Motor neuron (in vitro differentiated cells): ENCODE data around the gene STARD3NL. TPM values are rescaled to one million over a fixed set of nuclear protein-coding genes. Genes with fewer than 3 reads are reported as not detected.
A peak's percentile ranks its signal among the peaks of the same experiment; 100 is the strongest.

Experiments used
- ATAC-seq, 8 experiments: fragments of 200-7000 bp; cut with Tn5 transposase; replicated peaks in 6 of 8; 2 replicates each; pipeline ENCODE4 v1.8.0; 2021; ENCODE audit warnings: mild to moderate bottlenecking in 8 of 8, moderate library complexity in 8 of 8
- H3K27ac ChIP-seq, 2 donors: fragments of 250-450 bp; sonication (Bioruptor Pico); 2 replicates each; pipeline ENCODE4 v1.9.0; 2021; ENCODE audit warnings: antibody characterized with exemption in 2 of 2, mild to moderate bottlenecking in 2 of 2, moderate library complexity in 1 of 2
- H3K4me1 ChIP-seq, 2 donors: fragments of 250-450 bp; sonication (Bioruptor Pico); replicated peaks in 1 of 2; 2 replicates each; pipeline ENCODE4 v1.6.1; 2021; ENCODE audit warnings: antibody characterized with exemption in 2 of 2, mild to moderate bottlenecking in 2 of 2, moderate library complexity in 1 of 2
- H3K4me3 ChIP-seq, 5 donors: fragments of 250-450 bp; sonication (Bioruptor Pico); 2 replicates each; pipeline ENCODE4 v1.9.0; 2021; ENCODE audit warnings: antibody characterized with exemption in 5 of 5, mild to moderate bottlenecking in 5 of 5, moderate library complexity in 4 of 5
- WGBS, 10 experiments: fragments of 450-650 bp; shearing (Covaris generic); methylation state at CpG; one replicate each; pipeline ENCODE4 v1.0.0; 2022; 5-methylcytosine and 5-hydroxymethylcytosine counted together
- in situ Hi-C, 9 experiments: fragments of 400-800 bp; cut with MboI; loops; one replicate each; pipeline ENCODE4 v1.15.0; 2021; ENCODE audit warnings: low sequenced_read_pairs in 9 of 9, low pct_unique_long_range_greater_than_20kb in 2 of 9; ENCODE audit not compliant: unreplicated experiment in 9 of 9
- total RNA-seq, 8 experiments: library from RNA; unstranded; fragments of 300-600 nt; gene quantifications; 2 replicates each; pipeline versions ENCODE4 v1.2.3 to v1.2.4, GENCODE V29; 2022

STARD3NL gene
- total RNA-seq, 8 experiments from 2014 or later, result 35.7 to 158 (median 108) TPM

- no peaks in the 10 kb centered on the region for H3K4me1 ChIP-seq
- in situ Hi-C loops, result loop anchor here in 3 of 9 experiments (25.0 kb wide), 3 partner anchors 100 to 300 kb away; partner anchors contain the start of genes EPDR1 (in 1 of the 3) and SFRP4 (in 1 of the 3)
Measured at GRCh38 chr7:38211940-38212339, 33.9 kb downstream of the STARD3NL start.

GRCh38 chr7:38215115-38215514 is 37.1 kb downstream of the STARD3NL start:
- H3K4me3 ChIP-seq, result no peak overlapping the region
- peaks cover 0 to 3% of the 10 kb centered on the region in 2 donors for H3K4me1 ChIP-seq
- no peak overlapping the region for H3K27ac ChIP-seq
- in situ Hi-C loops, result loop anchor here in 3 of 9 experiments (25.0 kb wide), 3 partner anchors 97 to 303 kb away; partner anchors contain the start of genes EPDR1 (in 1 of the 3) and SFRP4 (in 1 of the 3)
- ATAC-seq, result no peak
- whole genome bisulfite sequencing, 10 experiments, result 40 to 86% (median 60%) methylated on average over 1 of the region's 1 CpG; no CpG with 5 or more reads in 5 of the 10 experiments

More at GRCh38 chr7:38211940-38212339, 33.9 kb downstream of the STARD3NL start:
- 35 to 87% (median 65%) methylated on average over 1 to 3 of the region's 3 CpGs for WGBS, 10 experiments
- ATAC-seq, result peak in 3 of 8 experiments; percentile 43 to 82 (median 56)
- no peak overlapping the region for H3K4me3 ChIP-seq
- no peak overlapping the region for H3K27ac ChIP-seq

DNA sequence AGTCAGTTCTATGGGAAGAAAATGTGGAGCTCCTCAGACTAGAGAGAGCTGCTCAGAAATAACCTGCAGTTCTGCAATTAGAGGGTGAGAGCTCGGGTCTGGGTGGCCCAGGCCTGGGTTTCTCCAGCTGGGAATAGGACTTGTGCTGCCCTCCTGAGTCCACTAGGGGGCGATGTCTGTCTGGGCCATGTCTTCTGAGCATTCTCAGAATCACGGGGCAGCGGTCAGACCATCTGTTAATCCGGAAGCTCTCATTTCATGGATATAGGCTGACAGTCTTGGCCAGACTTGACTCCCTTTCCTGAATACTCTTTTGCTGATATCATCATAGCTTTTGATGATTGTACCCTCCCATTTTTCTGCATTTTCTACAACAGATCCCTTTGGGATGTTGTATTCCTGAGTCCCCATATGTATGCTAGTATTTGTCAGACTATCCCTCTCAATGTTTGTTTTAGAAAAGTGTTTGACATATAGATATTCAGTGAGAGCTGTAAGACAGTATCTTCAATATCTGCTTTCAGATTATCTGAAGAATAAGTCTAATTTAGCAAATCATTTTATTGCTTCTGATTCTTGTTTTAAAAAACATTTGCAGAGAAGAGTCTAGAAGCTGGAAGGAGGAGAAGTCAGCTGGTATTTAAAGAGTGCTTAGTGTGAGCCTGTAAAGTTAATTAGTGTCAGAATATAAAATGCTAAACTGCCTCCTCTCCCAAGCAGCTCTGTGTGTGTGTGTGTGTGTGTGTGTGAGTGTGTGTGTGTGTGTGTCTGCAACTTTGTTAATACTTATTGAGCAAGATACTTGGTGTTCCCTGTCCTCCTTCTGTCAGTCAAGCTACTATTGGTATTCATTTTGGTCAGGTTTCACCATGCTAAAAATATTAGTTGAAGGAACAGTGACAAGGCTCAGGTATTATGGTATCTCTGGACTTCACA is 38.0 kb downstream of the STARD3NL start:
- H3K4me1 ChIP-seq, result peaks cover 0 to 3% of the 10 kb centered on the region in 2 donors
- no peak overlapping the region for H3K4me3 ChIP-seq
- H3K27ac ChIP-seq, result no peak overlapping the region
- ATAC-seq, result peak; percentile 91 to 98 (median 94)
- in situ Hi-C loops, result loop anchor here in 3 of 9 experiments (25.0 kb wide), 3 partner anchors 96 to 304 kb away; partner anchors contain the start of genes EPDR1 (in 1 of the 3) and SFRP4 (in 1 of the 3)
- WGBS, 10 experiments, result 20 to 40% (median 25%) methylated on average over 1 to 5 of the region's 5 CpGs; no CpG with 5 or more reads in 3 of the 10 experiments

DNA sequence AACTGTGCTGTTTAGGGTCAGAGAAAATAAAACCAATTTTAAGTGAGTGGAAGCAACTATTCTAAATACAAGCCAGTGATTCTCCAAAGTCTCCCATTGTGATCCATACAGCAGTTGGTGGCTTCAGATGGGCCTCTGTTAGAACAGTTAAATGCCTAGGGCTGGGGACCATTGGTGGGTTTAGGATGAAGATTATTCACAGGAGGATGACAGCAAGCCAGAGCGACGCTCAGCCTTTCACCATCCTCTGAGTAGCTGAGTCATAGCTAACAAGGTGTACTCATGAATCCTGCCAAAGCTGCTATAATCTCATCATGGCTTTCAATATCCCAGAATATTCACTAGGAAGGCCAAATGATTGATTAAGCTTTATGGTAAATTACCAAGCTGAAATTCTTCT is 39.6 kb downstream of the STARD3NL start:
- Histone ChIP-seq H3K4me3 (no peak overlapping the region), H3K27ac (no peak overlapping the region), H3K4me1 (peaks cover 0 to 3% of the 10 kb centered on the region in 2 donors)
- ATAC-seq, result peak in 5 of 8 experiments; percentile 43 to 79 (median 67)
- in situ Hi-C loops, result loop anchor here in 3 of 9 experiments (25.0 kb wide), 3 partner anchors 95 to 305 kb away; partner anchors contain the start of genes EPDR1 (in 1 of the 3) and SFRP4 (in 1 of the 3)
- 82 to 90% (median 84%) methylated on average over 2 of the region's 2 CpGs; no CpG with 5 or more reads in 7 of the 10 experiments for WGBS, 10 experiments

- no peak overlapping the region for H3K27ac ChIP-seq
- ATAC-seq, result no peak
- in situ Hi-C loops, result loop anchor here in 3 of 9 experiments (10.0 to 25.0 kb wide), 4 partner anchors 92 to 308 kb away; partner anchors contain the start of genes EPDR1 (in 1 of the 3) and SFRP4 (in 1 of the 3)
- peaks cover 0 to 3% of the 10 kb centered on the region in 2 donors for H3K4me1 ChIP-seq
- H3K4me3 ChIP-seq, result no peak overlapping the region
- WGBS, 10 experiments, result 67 to 100% (median 100%) methylated on average over 1 to 3 of the region's 3 CpGs
Measured at GRCh38 chr7:38220452-38220851, 42.4 kb downstream of the STARD3NL start.

DNA sequence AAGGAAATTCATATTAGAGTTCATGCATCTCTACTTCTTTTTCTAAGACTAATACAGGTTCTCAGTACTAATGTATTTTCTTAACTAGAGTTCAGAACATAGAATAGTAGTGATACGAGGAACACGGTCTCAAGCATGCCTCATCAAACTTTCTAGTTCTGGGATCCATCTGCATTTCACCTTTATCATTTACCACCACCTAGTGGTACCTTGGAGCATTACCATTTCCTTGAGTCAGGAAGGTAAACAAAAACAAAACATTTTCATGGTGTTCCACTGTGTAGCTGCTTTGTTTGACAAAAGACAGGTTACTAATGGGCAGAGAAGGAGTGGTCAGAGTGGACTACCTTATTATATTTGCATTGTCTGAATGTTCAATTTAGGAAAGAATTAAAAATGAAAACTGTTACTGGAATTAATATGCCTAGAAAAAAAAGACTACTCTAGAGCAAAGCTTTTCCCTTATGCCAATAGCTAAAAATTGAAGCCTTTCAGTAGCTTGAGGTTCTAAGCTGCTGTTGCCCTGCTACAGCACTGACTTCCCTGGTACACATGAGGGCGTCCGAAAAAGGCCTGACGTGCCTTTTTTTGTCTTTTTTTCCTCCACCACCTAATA is 44.5 kb downstream of the STARD3NL start:
- WGBS, 10 experiments, result 11 to 100% (median 78%) methylated on average over 2 to 5 of the region's 5 CpGs; no CpG with 5 or more reads in 4 of the 10 experiments
- no peak overlapping the region for H3K4me3 ChIP-seq
- no peak overlapping the region for H3K27ac ChIP-seq
- in situ Hi-C loops, result loop anchor here in 3 of 9 experiments (10.0 to 25.0 kb wide), 4 partner anchors 90 to 310 kb away; partner anchors contain the start of genes EPDR1 (in 1 of the 3) and SFRP4 (in 1 of the 3)
- ATAC-seq, result peak in 3 of 8 experiments; percentile 40 to 52 (median 43)
- peaks cover 0 to under 1% of the 10 kb centered on the region in 2 donors for H3K4me1 ChIP-seq

DNA sequence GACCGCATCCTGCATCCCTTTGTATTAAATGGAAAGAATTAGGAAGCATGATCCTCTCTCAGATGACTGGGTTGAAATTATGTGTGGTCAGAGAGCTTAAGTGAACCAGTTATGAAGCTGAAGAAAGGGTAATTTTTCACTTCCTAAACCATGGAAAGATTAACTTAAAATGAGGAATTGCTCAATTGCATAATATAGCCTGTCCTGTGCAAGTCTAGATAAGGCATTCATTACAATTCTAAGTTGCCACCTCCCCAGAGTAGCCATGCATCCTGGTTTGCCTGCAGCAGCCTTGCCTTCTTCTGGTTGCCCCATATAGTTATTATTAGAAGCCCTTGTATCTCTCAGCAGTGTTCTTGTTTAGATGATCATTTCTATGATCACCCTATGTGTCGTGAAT is 45.3 kb downstream of the STARD3NL start:
- H3K4me3 ChIP-seq, result no peak overlapping the region
- no peak overlapping the region for H3K27ac ChIP-seq
- H3K4me1 ChIP-seq, result no peaks in the 10 kb centered on the region
- WGBS, 10 experiments, result 79 to 100% (median 94%) methylated on average over 1 to 2 of the region's 2 CpGs
- in situ Hi-C loops, result loop anchor here in 3 of 9 experiments (10.0 to 25.0 kb wide), 4 partner anchors 89 to 311 kb away; partner anchors contain the start of genes EPDR1 (in 1 of the 3) and SFRP4 (in 1 of the 3)
- ATAC-seq, result no peak

DNA sequence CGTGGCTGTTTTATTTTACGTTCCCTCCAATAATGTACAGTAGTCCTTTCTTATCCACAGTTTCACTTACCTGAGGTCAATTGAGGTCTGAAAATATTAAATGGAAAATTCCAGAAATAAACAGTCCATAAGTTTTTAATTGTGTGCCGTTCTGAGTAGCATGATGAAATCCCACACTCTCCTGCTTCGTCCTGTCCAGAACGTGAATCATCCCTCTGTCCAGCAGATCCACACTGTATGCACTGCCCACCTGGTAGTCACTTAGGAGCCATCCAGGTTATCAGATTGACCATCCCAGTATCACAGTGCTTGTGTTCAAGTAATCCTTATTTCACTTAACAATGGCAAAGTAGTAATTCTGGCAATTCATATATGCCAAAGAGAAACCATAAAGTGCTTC is 46.3 kb downstream of the STARD3NL start:
- in situ Hi-C loops, result loop anchor here in 3 of 9 experiments (10.0 to 25.0 kb wide), 4 partner anchors 88 to 312 kb away; partner anchors contain the start of genes EPDR1 (in 1 of the 3) and SFRP4 (in 1 of the 3)
- 60 to 100% (median 89%) methylated on average over 1 to 5 of the region's 5 CpGs for WGBS, 10 experiments
- no peak overlapping the region for H3K27ac ChIP-seq
- H3K4me3 ChIP-seq, result no peak overlapping the region
- H3K4me1 ChIP-seq, result no peaks in the 10 kb centered on the region
- no peak for ATAC-seq

DNA sequence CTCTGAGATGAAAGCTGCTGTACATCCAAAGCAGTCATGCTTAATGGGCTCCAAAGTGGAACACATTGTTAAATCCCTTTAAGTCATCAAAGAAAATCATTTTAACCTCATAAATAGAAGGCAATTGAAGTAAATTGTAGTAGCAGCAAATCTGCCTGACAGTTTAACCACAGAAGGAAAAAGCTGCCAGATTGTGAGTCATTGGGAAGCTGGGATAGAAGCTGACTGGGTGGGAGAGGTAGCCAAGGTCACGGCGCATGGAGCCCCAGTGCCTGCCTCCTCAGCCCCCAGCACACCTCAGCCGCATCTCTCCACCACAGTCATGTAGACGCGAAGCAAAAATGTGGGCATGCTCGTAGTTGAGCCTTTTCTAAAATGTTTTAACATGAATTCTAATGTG is 51.3 kb downstream of the STARD3NL start:
- 91 to 100% (median 95%) methylated on average over 4 to 5 of the region's 6 CpGs; no CpG with 5 or more reads in 6 of the 10 experiments for WGBS, 10 experiments
- peak in 4 of 8 experiments; percentile 16 to 87 (median 26) for ATAC-seq
- H3K4me3 ChIP-seq, result no peak overlapping the region
- in situ Hi-C loops, result loop anchor here in 1 of 9 experiments (10.0 kb wide), 1 partner anchor 125 kb away; no protein-coding TSS in a partner anchor
- H3K27ac ChIP-seq, result no peak overlapping the region
- H3K4me1 ChIP-seq, result no peaks in the 10 kb centered on the region

GRCh38 chr7:38229884-38230642 is 52.0 kb downstream of the STARD3NL start:
- WGBS, 10 experiments, result 37 to 100% (median 80%) methylated on average over 2 to 6 of the region's 6 CpGs
- Histone ChIP-seq H3K4me3 (no peak overlapping the region), H3K4me1 (no peaks in the 10 kb centered on the region), H3K27ac (no peak overlapping the region)
- in situ Hi-C loops, result loop anchor here in 1 of 9 experiments (10.0 kb wide), 1 partner anchor 125 kb away; no protein-coding TSS in a partner anchor
- peak in 4 of 8 experiments; percentile 52 to 73 (median 68) for ATAC-seq

DNA sequence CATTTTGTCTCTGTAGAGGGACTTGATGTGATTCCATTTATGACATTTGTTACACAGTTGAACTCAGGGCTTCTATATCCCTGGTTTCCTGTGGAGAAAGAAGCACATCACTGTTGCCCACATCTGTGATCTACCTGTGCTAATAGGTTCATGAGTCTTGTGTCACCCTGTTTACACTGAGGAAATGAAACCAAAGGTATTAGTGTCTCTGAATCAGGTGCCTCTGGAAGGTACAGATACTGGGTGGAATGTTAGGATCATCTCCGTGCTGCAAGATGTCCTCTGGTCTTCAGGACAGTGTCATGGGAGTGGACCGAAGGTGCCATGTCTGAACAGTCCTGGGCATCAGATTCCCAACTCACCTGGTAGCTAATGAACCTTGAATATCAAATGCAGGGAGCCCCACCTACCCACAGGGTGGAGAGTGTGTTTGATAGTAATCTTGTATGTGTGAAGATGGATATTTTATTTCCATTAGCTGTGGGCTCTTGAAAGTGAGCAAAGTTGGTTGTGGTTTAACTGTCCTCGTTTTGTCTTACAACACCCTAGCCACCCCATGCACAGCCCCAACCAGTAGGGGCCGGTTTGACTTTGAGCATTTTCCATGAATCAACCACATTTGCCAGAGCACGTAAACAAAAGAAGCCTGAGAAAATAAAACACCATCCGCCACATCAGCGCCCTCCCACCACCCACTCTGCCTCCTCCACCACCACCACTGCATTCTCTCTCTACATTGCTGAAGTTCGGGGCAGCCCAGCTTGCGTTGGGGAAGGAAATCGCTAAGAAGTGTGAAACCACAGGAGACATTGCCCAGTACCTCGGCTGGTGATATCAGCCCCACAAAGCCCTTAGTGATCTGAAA is 54.7 kb downstream of the STARD3NL start:
- in situ Hi-C loops, result no loop called here
- no peak for ATAC-seq
- Histone ChIP-seq H3K4me3 (no peak overlapping the region), H3K27ac (no peak overlapping the region), H3K4me1 (no peaks in the 10 kb centered on the region)
- 87 to 100% (median 100%) methylated on average over 1 to 7 of the region's 11 CpGs; no CpG with 5 or more reads in 4 of the 10 experiments for WGBS, 10 experiments
